SK-N-SH treated with all-trans-retinoic acid at 6 μM for 48 hours (cell line): ENCODE results near the gene DNAH1.

Source experiments
- CSDC2 ChIP-seq: fragments of 250-450 bp; sonication (Bioruptor Pico); IDR thresholded peaks from 2 replicates; pipeline ENCODE4 v1.5.0; 2020; ENCODE audit warnings: mild to moderate bottlenecking, moderate library complexity
- ZFP30 ChIP-seq: fragments of 450-650 bp; formaldehyde crosslinking; IDR thresholded peaks from 2 replicates; pipeline ENCODE4 v1.5.0; 2022; ENCODE audit warnings: mild to moderate bottlenecking, moderate library complexity
- ZNF565 ChIP-seq: fragments of 450-650 bp; formaldehyde crosslinking; conservative IDR thresholded peaks from 2 replicates; pipeline ENCODE4 v1.5.0; 2020; ENCODE audit warnings: low read depth, mild to moderate bottlenecking, moderate library complexity

- TF ChIP-seq ZNF565 (CRISPR knock-in tag) (no peak), ZFP30 (CRISPR knock-in tag) (no peak), CSDC2 (no peak)
Measured at GRCh38 chr3:52405601-52406110, 89.5 kb downstream of the DNAH1 start.
